NCI-H2227 treated with DMSO at 0.1 percent for 48 hours (cell line): ENCODE data around the gene CST7.

Experiments used
- DNase-seq: peaks from one replicate; lab custom pipeline; 2025; lab: John Stamatoyannopoulos, UW

The CST7 gene

GRCh38 chr20:24950836-24951525, 1.9 kb downstream of the CST7 start:
- no peak for DNase-seq

- no peak for DNase-seq
Measured at GRCh38 chr20:24951536-24952083, 2.5 kb downstream of the CST7 start.

DNA sequence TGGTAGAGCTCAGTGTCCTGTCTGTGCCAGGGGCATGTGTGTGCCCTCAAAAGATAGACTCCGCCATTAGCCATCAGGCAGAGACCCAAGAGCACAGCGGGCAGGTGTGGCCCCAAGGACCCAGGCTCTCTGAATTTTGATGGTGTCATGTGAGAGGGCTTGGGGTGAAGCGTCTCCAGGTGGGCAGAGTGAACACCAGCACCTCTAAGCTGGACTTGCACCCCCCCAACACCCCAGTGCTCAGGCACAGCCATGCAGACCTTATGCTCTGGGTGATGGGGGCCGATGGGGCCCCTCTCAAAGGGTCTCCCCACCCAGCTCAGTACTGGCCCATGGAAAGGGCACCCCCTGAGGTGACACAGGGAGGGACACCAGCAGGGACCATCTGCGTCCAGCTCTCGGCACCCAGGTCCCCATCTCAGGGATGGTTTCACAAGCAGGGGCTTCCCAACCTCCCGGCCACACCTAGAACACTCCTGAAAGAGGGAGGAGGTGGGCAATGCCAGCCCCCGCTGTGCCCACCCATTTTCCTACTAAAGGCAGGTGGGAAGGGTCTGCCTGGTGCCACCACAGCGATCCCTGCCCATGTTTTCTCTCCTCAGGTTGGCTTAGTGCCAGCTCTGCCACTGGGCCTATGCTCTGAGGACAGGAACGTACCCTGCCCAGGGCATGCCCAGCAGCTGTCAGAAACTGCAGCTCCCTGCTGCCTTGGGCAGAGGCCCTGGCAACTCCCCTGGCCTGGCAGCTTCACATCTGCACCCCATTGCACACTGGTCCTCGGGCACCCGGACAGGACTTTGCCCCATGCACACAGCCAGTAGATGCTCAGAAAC, 3.5 kb downstream of the CST7 start:
- no peak for DNase-seq

GRCh38 chr20:24953209-24953575, 4.1 kb downstream of the CST7 start:
- no peak for DNase-seq

GRCh38 chr20:24953621-24954133, 4.6 kb downstream of the CST7 start:
- DNase-seq: no peak

- no peak for DNase-seq
Measured at GRCh38 chr20:24954151-24954550, 5.1 kb downstream of the CST7 start.

DNA sequence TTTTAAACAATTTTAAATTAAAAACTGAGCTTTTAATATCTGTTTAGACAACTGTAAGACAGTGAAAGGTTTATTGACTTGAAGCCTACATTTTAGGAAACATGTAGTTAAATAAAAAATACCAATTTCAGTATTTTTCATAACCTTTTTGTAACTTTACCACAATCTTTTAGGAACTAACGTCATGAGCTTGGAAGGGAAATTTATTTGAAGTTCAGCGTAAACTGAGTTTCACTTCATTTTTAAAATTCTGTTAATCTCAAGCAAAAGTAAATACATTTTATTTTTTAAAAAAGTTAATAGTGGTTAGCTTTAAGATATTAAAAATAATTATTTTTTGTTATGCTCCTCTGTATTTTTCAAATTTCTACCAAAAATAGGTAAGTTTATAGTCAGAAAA, 5.5 kb downstream of the CST7 start:
- no peak for DNase-seq

GRCh38 chr20:24955045-24955444, 6.0 kb downstream of the CST7 start:
- DNase-seq: no peak

DNA sequence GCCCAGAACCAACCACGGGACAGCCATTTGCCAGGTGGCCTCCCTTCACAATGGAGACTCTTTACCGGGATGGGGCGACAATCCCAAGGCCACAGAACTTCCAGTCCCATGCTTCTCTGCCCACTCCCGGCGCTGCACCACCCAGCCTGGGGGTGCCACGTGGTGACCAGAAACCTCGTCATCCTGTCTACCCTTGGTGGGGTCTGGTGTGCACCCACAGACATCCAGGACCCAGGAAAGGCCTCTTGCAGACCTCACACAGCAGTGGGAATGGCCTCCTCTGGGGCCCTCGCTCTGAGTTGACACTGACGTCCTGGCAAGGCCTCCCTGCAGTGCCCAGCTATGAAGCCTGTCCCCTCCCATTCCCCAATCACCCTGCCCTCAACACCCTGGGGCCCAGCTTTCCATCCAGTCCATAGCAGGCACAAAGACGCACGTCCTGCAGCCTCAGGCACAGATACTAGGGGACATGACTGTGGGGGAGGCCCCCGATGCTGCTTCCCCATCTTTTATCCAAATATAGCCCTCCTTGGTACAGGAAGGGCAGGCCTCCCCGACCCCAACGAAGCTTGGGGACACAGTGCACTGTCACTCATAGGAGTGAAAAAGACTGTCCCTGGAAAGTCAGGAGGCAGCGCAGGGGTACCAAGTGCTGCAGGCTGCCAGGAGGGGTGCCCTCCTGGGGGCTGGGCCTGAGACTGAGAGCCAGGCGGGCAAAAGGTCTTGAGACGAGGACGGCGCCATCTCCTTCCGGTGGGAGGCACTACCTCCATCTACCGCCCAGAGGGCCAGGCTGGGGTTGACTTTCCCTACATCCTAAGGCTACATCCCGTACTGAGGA, 7.2 kb downstream of the CST7 start:
- DNase-seq: no peak

GRCh38 chr20:24957326-24958016, 8.4 kb downstream of the CST7 start:
- DNase-seq: no peak

DNA sequence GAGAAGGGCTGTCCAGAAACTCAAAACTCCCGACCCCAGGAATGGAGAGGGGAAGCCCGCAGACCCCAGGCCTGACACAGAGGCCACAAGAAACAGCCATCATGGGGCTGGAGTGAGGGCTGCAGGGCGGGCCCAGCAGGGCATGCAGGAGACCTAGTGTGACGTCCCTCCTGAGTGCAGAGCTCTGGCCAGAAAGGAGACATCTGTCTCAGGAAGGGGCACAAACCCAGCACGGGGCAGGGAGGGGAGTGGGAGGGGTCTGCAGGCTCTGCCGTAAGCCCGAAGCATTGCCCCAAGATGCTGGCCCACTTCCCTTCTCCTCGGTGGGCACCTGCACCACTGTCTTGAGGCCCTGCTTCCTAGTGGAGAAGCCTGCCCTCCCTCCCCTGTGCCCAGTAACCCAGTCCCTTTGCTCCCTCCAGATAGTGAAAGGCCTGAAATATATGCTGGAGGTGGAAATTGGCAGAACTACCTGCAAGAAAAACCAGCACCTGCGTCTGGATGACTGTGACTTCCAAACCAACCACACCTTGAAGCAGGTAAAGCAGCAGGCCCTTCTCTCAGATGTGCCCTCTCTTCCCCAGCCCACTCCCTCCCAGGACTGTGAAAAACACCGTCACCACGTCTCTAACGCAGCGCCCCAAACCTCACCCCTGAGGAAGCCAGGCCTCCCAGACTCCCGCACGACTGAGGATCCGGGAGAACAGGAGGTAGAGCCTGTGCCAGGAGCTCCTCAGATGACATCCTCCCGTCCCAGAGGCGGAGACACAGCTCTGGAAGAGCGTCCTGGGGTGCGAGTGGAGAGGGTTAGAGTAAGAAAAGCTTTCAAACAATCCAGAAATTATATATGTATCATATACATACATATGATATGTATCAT, 9.7 kb downstream of the CST7 start:
- DNase-seq: no peak

DNA sequence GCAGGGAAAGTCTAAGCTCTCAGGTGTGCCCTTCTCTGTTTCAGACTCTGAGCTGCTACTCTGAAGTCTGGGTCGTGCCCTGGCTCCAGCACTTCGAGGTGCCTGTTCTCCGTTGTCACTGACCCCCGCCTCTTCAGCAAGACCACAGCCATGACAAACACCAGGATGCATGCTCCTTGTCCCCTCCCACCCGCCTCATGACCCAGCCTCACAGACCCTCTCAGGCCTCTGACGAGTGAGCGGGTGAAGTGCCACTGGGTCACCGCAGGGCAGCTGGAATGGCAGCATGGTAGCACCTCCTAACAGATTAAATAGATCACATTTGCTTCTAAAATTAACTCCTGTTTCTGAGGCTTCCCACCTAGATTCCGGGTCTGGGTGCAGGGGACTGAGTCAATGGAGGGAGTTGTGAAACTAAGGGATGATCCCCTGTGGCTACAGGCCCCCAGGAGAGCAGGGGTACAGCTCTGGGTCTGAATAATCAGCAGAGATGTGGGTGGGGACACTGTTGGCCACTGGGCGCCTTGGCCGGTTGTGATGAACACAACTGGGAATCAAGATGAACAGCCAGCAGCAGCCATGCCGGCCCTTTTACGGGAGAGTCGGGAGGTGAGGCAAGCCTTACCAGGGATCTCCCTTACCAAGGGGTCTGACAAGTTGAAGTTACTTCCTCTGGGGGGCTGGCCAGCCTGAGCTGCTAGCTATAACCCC, 10.7 kb downstream of the CST7 start:
- no peak for DNase-seq

- DNase-seq: no peak
Measured at GRCh38 chr20:24960302-24960801, 11.3 kb downstream of the CST7 start.

GRCh38 chr20:24960861-24961260, 11.8 kb downstream of the CST7 start:
- DNase-seq: no peak

DNA sequence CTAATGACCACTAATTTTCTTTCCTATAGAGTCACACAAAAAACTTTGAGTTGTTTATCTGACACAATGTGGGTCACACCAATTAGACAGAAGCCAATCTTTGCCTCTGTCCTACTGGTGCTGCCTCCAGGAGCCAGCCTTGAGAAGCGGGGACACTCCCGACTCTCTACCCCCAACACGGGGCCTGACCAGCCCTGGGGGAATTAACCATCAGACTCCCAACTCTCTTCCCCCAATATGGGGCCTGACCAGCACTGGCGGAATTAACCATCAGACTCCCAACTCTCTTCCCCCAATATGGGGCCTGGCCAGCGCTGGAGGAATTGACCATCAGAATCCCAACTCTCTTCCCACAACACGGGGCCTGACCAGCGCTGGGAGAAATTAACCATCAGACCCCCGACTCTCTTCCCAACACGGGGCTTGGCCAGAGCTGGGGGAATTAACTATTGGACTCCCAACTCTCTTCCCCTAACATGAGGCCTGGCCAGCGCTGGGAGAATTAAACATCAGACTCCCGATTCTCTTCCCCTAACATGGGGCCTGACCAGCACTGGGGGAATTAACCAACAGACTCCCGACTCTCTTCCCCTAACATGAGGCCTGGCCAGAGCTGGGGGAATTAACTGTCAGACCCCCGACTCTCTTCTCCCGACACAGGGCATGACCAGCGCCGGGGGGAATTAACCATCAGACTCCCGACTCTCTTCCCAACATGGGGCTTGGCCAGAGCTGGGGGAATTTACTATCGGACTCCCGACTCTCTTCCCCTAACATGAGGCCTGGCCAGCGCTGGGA, 12.5 kb downstream of the CST7 start:
- no peak for DNase-seq

GRCh38 chr20:24962182-24962492, 13.1 kb downstream of the CST7 start:
- no peak for DNase-seq

- DNase-seq: no peak
Measured at GRCh38 chr20:24962510-24962909, 13.4 kb downstream of the CST7 start.

DNA sequence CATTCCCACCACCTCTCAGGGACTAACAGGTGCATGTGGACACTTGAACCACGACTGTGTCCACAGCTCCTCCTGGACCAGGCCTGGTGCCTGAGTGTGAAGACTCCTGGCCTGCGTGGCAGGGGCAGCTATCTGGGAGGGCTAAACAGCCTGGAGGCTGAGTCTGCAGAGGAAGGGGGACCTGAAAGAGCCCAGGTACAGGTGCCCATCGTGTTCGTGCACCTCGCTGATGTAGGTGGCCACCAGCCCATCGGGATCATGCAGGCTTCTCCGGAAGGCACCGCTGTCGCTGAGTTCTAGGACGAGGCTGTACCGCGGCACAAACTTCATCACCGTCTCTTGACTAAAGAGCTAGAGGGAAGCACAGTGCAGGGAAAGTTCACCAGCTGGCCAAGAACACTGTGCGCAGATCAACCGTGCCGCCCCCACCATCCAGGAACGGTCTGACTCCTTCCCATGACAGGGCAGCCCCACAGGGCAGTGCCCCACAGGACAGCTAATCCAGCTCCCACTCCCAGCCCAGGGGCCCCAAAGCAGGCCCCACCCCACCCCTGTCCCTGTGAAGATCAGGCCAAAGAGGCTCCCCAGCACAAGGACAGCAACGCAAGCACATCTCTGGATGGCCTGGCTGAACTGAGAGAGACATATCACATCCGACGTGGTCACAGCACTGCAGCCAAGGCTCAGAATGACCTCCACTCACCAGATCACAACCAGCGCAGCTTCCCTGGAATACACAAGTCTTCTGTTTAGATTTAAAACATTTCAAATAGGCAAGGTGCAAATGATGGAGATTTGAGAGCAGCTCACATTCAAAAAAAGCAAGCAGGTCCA, 14.8 kb downstream of the CST7 start:
- no peak for DNase-seq
